Activated CD4-positive, alpha-beta T cell treated with anti-CD3 and anti-CD28 coated beads, Interleukin-2, amount 50 U/mL, for 16 hours (primary cell): ENCODE data around the gene PLAAT3.
"Not testable (repeated sequence)": the region's sequence is repeated elsewhere in the genome, so short reads cannot be mapped to it uniquely, and the experiment has no call there.

Source experiments
- DNase-seq: peaks from one replicate; pipeline ENCODE4 v3.0.0-alpha.2; 2020

The PLAAT3 gene

GRCh38 chr11:63608353-63609345, 5.6 kb downstream of the PLAAT3 start:
- DNase-seq = no peak

GRCh38 chr11:63603180-63603518, 11.1 kb downstream of the PLAAT3 start:
- no peak for DNase-seq

GRCh38 chr11:63602290-63603179, 11.7 kb downstream of the PLAAT3 start:
- not testable (repeated sequence) for DNase-seq

GRCh38 chr11:63599211-63600122, 14.8 kb downstream of the PLAAT3 start:
- no peak for DNase-seq

- DNase-seq = no peak
Observed at GRCh38 chr11:63598556-63598955, 15.7 kb downstream of the PLAAT3 start.

- DNase-seq = no peak
Observed at GRCh38 chr11:63595296-63595695, 18.9 kb downstream of the PLAAT3 start.

GRCh38 chr11:63592975-63593395, 21.2 kb downstream of the PLAAT3 start:
- no peak for DNase-seq

- DNase-seq = no peak
Observed at GRCh38 chr11:63590024-63590788, 24.0 kb downstream of the PLAAT3 start.

- no peak for DNase-seq
Observed at GRCh38 chr11:63589000-63589399, 25.2 kb downstream of the PLAAT3 start.

- DNase-seq = no peak
Observed at GRCh38 chr11:63586451-63587166, 27.6 kb downstream of the PLAAT3 start.

- DNase-seq = no peak
Observed at GRCh38 chr11:63583357-63583677, 30.9 kb downstream of the PLAAT3 start.

- DNase-seq = not testable (repeated sequence)
Observed at GRCh38 chr11:63581224-63581623, 33.0 kb downstream of the PLAAT3 start.

- DNase-seq = not testable (repeated sequence)
Observed at GRCh38 chr11:63578882-63579281, 35.4 kb downstream of the PLAAT3 start.

GRCh38 chr11:63574856-63575602, 39.2 kb downstream of the PLAAT3 start:
- no peak for DNase-seq

- DNase-seq = peak; percentile 52
Observed at GRCh38 chr11:63573881-63574855, 40.1 kb downstream of the PLAAT3 start.

- DNase-seq = no peak
Observed at GRCh38 chr11:63572026-63572688, 42.1 kb downstream of the PLAAT3 start.

GRCh38 chr11:63569570-63569969, 44.7 kb downstream of the PLAAT3 start:
- DNase-seq = no peak

- DNase-seq = peak; percentile 87
Observed at GRCh38 chr11:63567044-63567840, 47.0 kb downstream of the PLAAT3 start.
